K562 (cell line): ENCODE measurements around the gene TMEM151A. TPM values are rescaled to one million over a fixed set of nuclear protein-coding genes. Genes with fewer than 3 reads are reported as not detected.

Experiments
- ATAC-seq: fragments of 200-7000 bp; cut with Tn5 transposase; 3 replicates; pipeline ENCODE4 v1.9.1; 2020; ENCODE audit warnings: moderate library complexity
- BruUV-seq: library from RNA; stranded (reverse); fragments of 400-500 nt; replicated peaks from 2 replicates; lab custom pipeline; 2021; lab: Mats Ljungman, UMichigan
- CTCF ChIA-PET: fragments of 300-600 bp; formaldehyde crosslinking; extraction: SDS; loops from one replicate; lab custom pipeline; 2021; ENCODE audit warnings: low intra/inter-chr PET ratio; lab: Yijun Ruan, JAX
- POLR2A ChIA-PET: fragments of 300-600, 350-650 bp; sonication (Branson Sonifier 250); formaldehyde crosslinking; extraction: SDS; loops from one replicate; lab custom pipeline; 2021; ENCODE audit warnings: antibody characterized with exemption, inconsistent platforms; lab: Yijun Ruan, JAX
- DNase-seq, 4 experiments: peaks; one replicate each; pipeline versions ENCODE4 v3.0.0 to v3.0.0-alpha.2; 2011 to 2018; ENCODE audit warnings: low spot score in 3 of 4, mixed read lengths in 3 of 4; ENCODE audit errors: extremely low read depth in 1 of 4
- FAIRE-seq: peaks from 2 replicates; lab custom pipeline; 2011; peaks lifted over from hg19 to GRCh38; lab: Jason Lieb, UNC
- H2AFZ ChIP-seq: 2 replicates; pipeline ENCODE4 v1.6.0; 2011; ENCODE audit warnings: low read depth, low read length, control low read depth, inconsistent platforms
- H3K27ac ChIP-seq: fragments of 200-600 bp; 3 replicates; pipeline ENCODE4 v1.8.0; 2011; ENCODE audit warnings: low read depth, mild to moderate bottlenecking, control low read depth, inconsistent platforms, low read length, moderate library complexity, mixed read lengths; ENCODE audit errors: extremely low read depth
- H3K27me3 ChIP-seq, 2 experiments: fragments of 300-600 bp in 1 of 2; 2 replicates in 1 of 2; 3 replicates in 1 of 2; pipeline versions ENCODE4 v1.6.0 to v1.8.0; 2011; ENCODE audit warnings: inconsistent platforms in 2 of 2, low read length in 2 of 2, mild to moderate bottlenecking in 1 of 2, mixed read lengths in 1 of 2, moderate library complexity in 1 of 2; ENCODE audit not compliant: control insufficient read depth in 2 of 2, insufficient read depth in 2 of 2
- H3K36me3 ChIP-seq: fragments of 300-600 bp; 3 replicates; pipeline ENCODE4 v1.8.0; 2011; ENCODE audit warnings: mild to moderate bottlenecking, low read length, inconsistent platforms; ENCODE audit not compliant: control insufficient read depth, insufficient read depth
- H3K4me1 ChIP-seq, 2 experiments: fragments of 200-600 bp in 1 of 2; replicated peaks in 1 of 2; 2 replicates in 1 of 2; 3 replicates in 1 of 2; pipeline versions ENCODE4 v1.5.1 to v1.8.0; 2011; ENCODE audit warnings: inconsistent platforms in 2 of 2, low read length in 2 of 2, mild to moderate bottlenecking in 1 of 2, mixed read lengths in 1 of 2, moderate library complexity in 1 of 2; ENCODE audit not compliant: control insufficient read depth in 2 of 2, insufficient read depth in 2 of 2
- H3K4me2 ChIP-seq: 2 replicates; pipeline ENCODE4 v1.6.1; 2011; ENCODE audit warnings: low read length, control low read depth, inconsistent platforms, mixed read lengths; ENCODE audit not compliant: insufficient read depth
- H3K4me3 ChIP-seq: fragments of 200-600 bp; sonication (generic), shearing (Covaris generic); 2 replicates; pipeline ENCODE4 v1.5.1; 2016; ENCODE audit warnings: control low read depth, inconsistent platforms
- H3K79me2 ChIP-seq: fragments of 200-600 bp; 3 replicates; pipeline ENCODE4 v1.8.0; 2011; ENCODE audit warnings: low read length, inconsistent platforms; ENCODE audit not compliant: control insufficient read depth, insufficient read depth
- H3K9ac ChIP-seq, 2 experiments: 2 replicates each; pipeline versions ENCODE4 v1.6.0 to v1.6.1; 2011; ENCODE audit warnings: low read depth in 2 of 2, low read length in 2 of 2, control low read depth in 1 of 2, inconsistent platforms in 1 of 2, mild to moderate bottlenecking in 1 of 2, mixed read lengths in 1 of 2; ENCODE audit not compliant: insufficient read depth in 1 of 2
- H3K9me1 ChIP-seq: one replicate; pipeline ENCODE4 v1.6.0; 2011; ENCODE audit warnings: inconsistent platforms, mild to moderate bottlenecking, low read length, moderate library complexity; ENCODE audit not compliant: control insufficient read depth, insufficient read depth
- H3K9me3 ChIP-seq: replicated peaks from 2 replicates; pipeline ENCODE4 v1.5.1; 2011; ENCODE audit warnings: low read depth, low read length, inconsistent platforms; ENCODE audit not compliant: control insufficient read depth, insufficient read depth
- H4K20me1 ChIP-seq: replicated peaks from 2 replicates; pipeline ENCODE4 v1.6.1; 2011; ENCODE audit warnings: low read length, inconsistent platforms, mixed read lengths; ENCODE audit not compliant: control insufficient read depth, insufficient read depth
- BMI1 ChIP-seq: fragments of 150-350 bp; IDR thresholded peaks from 2 replicates; pipeline ENCODE4 v1.6.1; 2014; ENCODE audit warnings: low read length
- ETS2 ChIP-seq: IDR thresholded peaks from 2 replicates; pipeline ENCODE4 v1.6.1; 2016; ENCODE audit warnings: borderline replicate concordance, missing genetic modification characterization, mild to moderate bottlenecking, moderate library complexity, missing compliant biosample characterization; ENCODE audit not compliant: poor library complexity, severe bottlenecking
- LCOR ChIP-seq: sonication (generic); formaldehyde crosslinking; IDR thresholded peaks from 2 replicates; pipeline ENCODE4 v1.8.0; 2022; ENCODE audit warnings: mild to moderate bottlenecking, missing genetic modification reagents
- MTA1 ChIP-seq: fragments of 450-650 bp; IDR thresholded peaks from 2 replicates; pipeline ENCODE4 v1.6.1; 2017; ENCODE audit warnings: borderline replicate concordance
- NFRKB ChIP-seq: fragments of 450-650 bp; IDR thresholded peaks from 2 replicates; pipeline ENCODE4 v1.6.1; 2016; ENCODE audit warnings: low read depth
- PCBP1 ChIP-seq: fragments of 200-400 bp; formaldehyde crosslinking; IDR thresholded peaks from 2 replicates; pipeline ENCODE4 v1.6.1; 2018; ENCODE audit warnings: mild to moderate bottlenecking, low read depth, low read length; ENCODE audit not compliant: poor library complexity, severe bottlenecking
- PRDM10 ChIP-seq: fragments of 450-650 bp; IDR thresholded peaks from 2 replicates; pipeline ENCODE4 v1.6.1; 2018; ENCODE audit not compliant: partially characterized antibody
- SRSF7 ChIP-seq: fragments of 200-400 bp; formaldehyde crosslinking; optimal IDR thresholded peaks from 2 replicates; pipeline ENCODE3; 2017; ENCODE audit warnings: mild to moderate bottlenecking, low read depth, low read length
- ZBTB43 ChIP-seq: sonication (generic); formaldehyde crosslinking; IDR thresholded peaks from 2 replicates; pipeline ENCODE4 v1.8.0; 2023; ENCODE audit warnings: mild to moderate bottlenecking, missing genetic modification reagents
- WGBS: fragments of 100-300 bp; shearing (Covaris generic); methylation state at CpG from one replicate; pipeline ENCODE4 v1.1.6; 2016; ENCODE audit warnings: low coverage, mixed read lengths; ENCODE audit not compliant: insufficient coverage; ENCODE audit errors: missing lambda C conversion rate; 5-methylcytosine and 5-hydroxymethylcytosine counted together
- in situ Hi-C: fragments of 300-500 bp; cut with MboI; formaldehyde crosslinking; loops from 4 replicates; pipeline ENCODE4 v1.15.0; 2018; ENCODE audit warnings: inconsistent platforms, mixed read lengths
- intact Hi-C: fragments of 100-400 bp; cut with micrococcal nuclease; formaldehyde crosslinking; loops from 2 replicates; pipeline ENCODE4 v1.14.2; 2022
- polyA plus RNA-seq, 8 experiments: library from polyadenylated mRNA; depleted of rRNA in 4 of 8; stranded (reverse) in 5 of 8; unstranded in 3 of 8; fragments of >200 nt; fragmentation: Nextera tagmentation in 2 of 8; fragmentation: Illumina TruSeq in 1 of 8; extraction: Ambion mirVana in 2 of 8; extraction: Trizol in 1 of 8; gene quantifications; 2 replicates each; pipeline versions ENCODE4 v1.2.1 to v1.2.3, GENCODE V29; 2011 to 2014; ENCODE audit warnings: inconsistent platforms in 1 of 8, missing spikeins in 1 of 8
- total RNA-seq, 7 experiments: library from RNA; depleted of rRNA in 6 of 7; stranded (reverse); fragments of >200 nt in 6 of 7; fragmentation: Illumina TruSeq in 2 of 7; extraction: Trizol in 2 of 7; gene quantifications; 2 replicates each; pipeline versions ENCODE4 v1.2.1 to v1.2.3, GENCODE V29; 2011 to 2021; ENCODE audit warnings: low replicate concordance in 1 of 7
- TF ChIP-seq, protein P1 (sequence below), 2 experiments: IDR thresholded peaks; 2 replicates each; pipeline ENCODE4 v1.6.1; 2011; ENCODE audit warnings: borderline replicate concordance in 1 of 2, control low read depth in 1 of 2, low read depth in 1 of 2, low read length in 1 of 2, mild to moderate bottlenecking in 1 of 2, mixed read lengths in 1 of 2, moderate library complexity in 1 of 2; ENCODE audit not compliant: insufficient read depth in 1 of 2, insufficient read length in 1 of 2, poor library complexity in 1 of 2, severe bottlenecking in 1 of 2; ENCODE audit errors: extremely low read depth in 1 of 2

TMEM151A gene
- total and polyA plus RNA-seq, 9 of the 15 experiments (the other 6 are each of a cell fraction or from before 2014, with no cell fraction given), result not detected

GRCh38 chr11:66336234-66337102 is 44.8 kb downstream of the TMEM151A start, which contains the start of gene RIN1:
Gene RIN1 (minus strand): TSS chr11:66336434. CDS start chr11:66336402, 32 bp downstream.
- ChIA-PET CTCF (interaction anchor here (0.6 to 1.7 kb wide), 3 partner anchors 25 to 447 kb away, joined by 4 to 8 read pairs (median 8); no protein-coding TSS in a partner anchor), POLR2A (interaction anchor here (0.6 to 1.0 kb wide), 5 partner anchors 8 to 729 kb away, joined by 3 to 6 read pairs (median 3); partner anchors contain the start of genes BRMS1 and YIF1A)
- no peak within 1 kb of the TSS for H3K27ac ChIP-seq
- FAIRE-seq (peak; percentile 93), DNase-seq (peak; percentile 81 to 85 (median 84)), ATAC-seq (peak; percentile 89)
- H3K9ac ChIP-seq, result peak within 1 kb of the TSS in 1 of 2 experiments; percentile 80; a peak in 2 of 4 replicates
- H3K36me3 ChIP-seq, result peaks cover 43% of the 10 kb centered on the region; the same call in 2 of the 3 replicates
- in situ Hi-C loops, result no loop called here
- no peak within 1 kb of the TSS; the same call in 1 of the 2 replicates for H3K4me2 ChIP-seq
- peaks cover 3% of the 10 kb centered on the region; the same call in 1 of the 2 replicates for H4K20me1 ChIP-seq
- 40% methylated on average over 17 of the region's 22 CpGs for WGBS
- no peaks in the 10 kb centered on the region for H3K9me3 ChIP-seq
- peaks cover 7 to 55% of the 10 kb centered on the region in 2 experiments; a peak in 4 of 5 replicates for H3K4me1 ChIP-seq
- BruUV-seq, result no TSS peak
- no peaks in the 10 kb centered on the region for H3K9me1 ChIP-seq
- H2AFZ ChIP-seq, result 0 out of 2 replicates have a peak within 1 kb of the TSS, but pooled peaks have one; percentile 8
- H3K27me3 ChIP-seq, result no peaks in the 10 kb centered on the region
- no peaks in the 10 kb centered on the region for H3K79me2 ChIP-seq
- intact Hi-C loops, result loop anchor here (1.0 kb wide), 1 partner anchor 24 kb away; no protein-coding TSS in a partner anchor
- H3K4me3 ChIP-seq, result no peak within 1 kb of the TSS
- 0 out of 2 replicates have a peak, but pooled peaks have one; percentile 59 for TF ChIP-seq ZBTB43 (CRISPR knock-in tag)
- TF ChIP-seq BMI1, result peak; percentile 75; the same call in 1 of the 2 replicates
- TF ChIP-seq MTA1, result 0 out of 2 replicates have a peak, but pooled peaks have one; percentile 21
- peak; percentile 44; the same call in 1 of the 2 replicates for TF ChIP-seq NFRKB
- no peak for TF ChIP-seq PCBP1
- TF ChIP-seq ETS2 (tag), result no peak
- no peak for TF ChIP-seq SRSF7
- TF ChIP-seq, protein P1, sequence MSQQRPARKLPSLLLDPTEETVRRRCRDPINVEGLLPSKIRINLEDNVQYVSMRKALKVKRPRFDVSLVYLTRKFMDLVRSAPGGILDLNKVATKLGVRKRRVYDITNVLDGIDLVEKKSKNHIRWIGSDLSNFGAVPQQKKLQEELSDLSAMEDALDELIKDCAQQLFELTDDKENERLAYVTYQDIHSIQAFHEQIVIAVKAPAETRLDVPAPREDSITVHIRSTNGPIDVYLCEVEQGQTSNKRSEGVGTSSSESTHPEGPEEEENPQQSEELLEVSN (IDR thresholded peaks at IDR 0.05; ENCODE audit: borderline replicate concordance in 1 of 2, extremely low read depth in 1 of 2, insufficient read depth in 1 of 2, insufficient read length in 1 of 2, low read depth in 1 of 2, low read length in 1 of 2, poor library complexity in 1 of 2, severe bottlenecking in 1 of 2), result peak in 1 of 2 experiments; percentile 27
- TF ChIP-seq PRDM10, result no peak
- peak; percentile 95 for TF ChIP-seq LCOR (CRISPR knock-in tag)
